Upper lobe of left lung (tissue), 4 donors: Measurements from ENCODE around the gene C5orf15.

ENCODE experiments used
- POLR2A ChIP-seq, 4 donors: fragments of 450-650 bp; IDR thresholded peaks; one replicate each; pipeline ENCODE4 v1.5.1; 2016 to 2017; ENCODE audit warnings: antibody characterized with exemption in 4 of 4, mild to moderate bottlenecking in 2 of 4
- TF ChIP-seq, protein P1 (sequence below), 6 experiments: fragments of 450-650 bp in 4 of 6; fragments of 200-600 bp in 2 of 6; sonication (generic) in 2 of 6; IDR thresholded peaks; one replicate each; pipeline ENCODE4 v1.5.1; 2016 to 2019; ENCODE audit warnings: antibody characterized with exemption in 6 of 6

DNA sequence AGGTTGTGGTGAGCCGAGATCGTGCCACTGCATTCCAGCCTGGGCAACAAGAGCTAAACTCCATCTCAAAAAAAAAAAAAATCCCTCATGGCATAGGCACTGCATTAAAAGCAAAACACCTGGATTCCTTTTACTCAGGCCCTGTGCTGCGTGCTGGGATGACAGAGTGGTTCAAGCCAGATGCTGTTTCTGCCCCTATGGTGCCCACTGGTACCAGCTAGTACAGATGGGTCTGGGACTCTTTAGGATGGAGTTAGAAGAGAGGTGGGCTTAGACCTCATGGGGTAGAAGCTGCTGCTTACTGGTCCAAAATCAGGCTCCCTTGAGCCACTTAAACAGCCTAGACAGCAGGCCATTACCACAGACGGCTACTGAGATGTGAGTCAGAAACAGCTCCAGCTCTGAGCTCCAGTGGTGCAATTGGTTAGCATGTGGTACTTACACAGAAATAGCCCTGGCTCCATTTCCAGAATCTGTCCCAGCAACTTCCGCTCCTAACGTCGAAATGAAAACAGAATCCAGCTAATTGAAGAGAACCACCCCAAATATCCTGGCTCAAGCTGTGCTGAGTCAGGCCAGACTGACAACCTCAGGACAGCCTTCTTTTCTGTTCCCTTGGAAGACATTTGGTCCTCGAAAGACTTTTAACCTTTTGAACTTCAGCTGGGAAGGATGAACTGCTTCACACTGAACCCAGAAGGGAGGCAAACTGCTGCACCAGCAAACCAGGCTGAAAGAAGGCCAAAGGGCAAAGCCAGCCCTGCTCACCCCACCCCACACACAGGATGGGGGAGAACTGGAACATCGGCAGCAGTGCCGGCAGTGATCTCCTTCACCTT, 15.5 kb downstream of the C5orf15 start:
- TF ChIP-seq POLR2A (IDR thresholded peaks at IDR 0.05), result no peak
- TF ChIP-seq, protein P1, sequence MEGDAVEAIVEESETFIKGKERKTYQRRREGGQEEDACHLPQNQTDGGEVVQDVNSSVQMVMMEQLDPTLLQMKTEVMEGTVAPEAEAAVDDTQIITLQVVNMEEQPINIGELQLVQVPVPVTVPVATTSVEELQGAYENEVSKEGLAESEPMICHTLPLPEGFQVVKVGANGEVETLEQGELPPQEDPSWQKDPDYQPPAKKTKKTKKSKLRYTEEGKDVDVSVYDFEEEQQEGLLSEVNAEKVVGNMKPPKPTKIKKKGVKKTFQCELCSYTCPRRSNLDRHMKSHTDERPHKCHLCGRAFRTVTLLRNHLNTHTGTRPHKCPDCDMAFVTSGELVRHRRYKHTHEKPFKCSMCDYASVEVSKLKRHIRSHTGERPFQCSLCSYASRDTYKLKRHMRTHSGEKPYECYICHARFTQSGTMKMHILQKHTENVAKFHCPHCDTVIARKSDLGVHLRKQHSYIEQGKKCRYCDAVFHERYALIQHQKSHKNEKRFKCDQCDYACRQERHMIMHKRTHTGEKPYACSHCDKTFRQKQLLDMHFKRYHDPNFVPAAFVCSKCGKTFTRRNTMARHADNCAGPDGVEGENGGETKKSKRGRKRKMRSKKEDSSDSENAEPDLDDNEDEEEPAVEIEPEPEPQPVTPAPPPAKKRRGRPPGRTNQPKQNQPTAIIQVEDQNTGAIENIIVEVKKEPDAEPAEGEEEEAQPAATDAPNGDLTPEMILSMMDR (IDR thresholded peaks at IDR 0.05), result no peak
